Measurements from ENCODE around the gene SMCHD1. TPM values are rescaled to one million over a fixed set of nuclear protein-coding genes. Genes with fewer than 3 reads are reported as not detected.

Gene SMCHD1
- total and polyA plus RNA-seq, 4 donors, result 4.4 to 49.0 (median 25.4) TPM

DNA sequence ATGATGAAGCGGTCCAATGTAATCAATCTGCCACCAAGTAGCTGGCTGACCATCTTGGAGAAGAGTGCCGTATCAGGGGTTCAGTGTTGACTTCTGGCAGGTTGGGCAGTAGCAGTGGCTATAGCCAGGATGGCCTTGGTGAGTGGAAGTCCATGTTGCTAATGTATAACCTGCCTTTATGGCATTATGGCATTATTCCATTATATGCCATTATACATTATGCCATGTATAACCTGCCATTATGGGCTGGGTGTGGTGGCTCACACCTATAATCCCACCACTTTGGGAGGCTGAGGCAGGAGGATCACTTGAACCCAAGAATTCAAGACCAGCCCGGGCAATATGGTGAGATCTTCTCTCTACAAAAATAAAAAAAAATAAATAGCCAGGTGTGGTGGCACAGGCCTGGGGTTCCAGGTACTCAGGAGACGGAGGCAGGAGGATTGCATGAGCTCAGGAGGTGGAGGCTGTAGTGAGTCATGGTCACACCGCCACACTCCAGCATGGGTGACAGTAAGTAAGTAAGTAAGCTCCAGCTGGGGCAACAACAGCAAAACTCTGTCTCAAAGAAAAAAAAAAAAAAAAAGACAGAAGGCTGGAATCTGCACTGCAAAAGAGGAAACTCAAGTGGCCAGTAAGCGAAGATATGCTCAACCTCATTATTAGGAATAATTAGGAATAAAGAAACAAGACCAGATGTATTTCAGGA lies 166.8 kb downstream of the SMCHD1 start:
- Histone ChIP-seq H3K4me1 (ENCODE audit: control insufficient read depth in 4 of 4, insufficient read depth in 4 of 4, low read length in 3 of 4) (no peaks in the 10 kb centered on the region), H3K9me3 (ENCODE audit: control insufficient read depth in 4 of 4, low read length in 3 of 4) (peaks cover 0 to 4% (median 0%) of the 10 kb centered on the region in 4 donors), H3K4me3 (ENCODE audit: low read depth in 1 of 3, low read length in 3 of 3) (no peak overlapping the region), H3K9ac (ENCODE audit: low read depth in 1 of 2, low read length in 2 of 2) (no peak overlapping the region), H3K27ac (ENCODE audit: low read depth in 1 of 2, low read length in 2 of 2) (no peak overlapping the region), H3K36me3 (ENCODE audit: control insufficient read depth in 4 of 4, insufficient read depth in 3 of 4, low read depth in 1 of 4, low read length in 3 of 4) (no peaks in the 10 kb centered on the region), H3K27me3 (ENCODE audit: control insufficient read depth in 4 of 4, insufficient read depth in 4 of 4, low read length in 3 of 4) (no peaks in the 10 kb centered on the region)
- TF ChIP-seq, protein P1, sequence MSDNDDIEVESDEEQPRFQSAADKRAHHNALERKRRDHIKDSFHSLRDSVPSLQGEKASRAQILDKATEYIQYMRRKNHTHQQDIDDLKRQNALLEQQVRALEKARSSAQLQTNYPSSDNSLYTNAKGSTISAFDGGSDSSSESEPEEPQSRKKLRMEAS (IDR thresholded peaks at IDR 0.05), result no peak
- no peak for TF ChIP-seq GABPA (IDR thresholded peaks at IDR 0.05 in 1 of 2, conservative IDR thresholded peaks at IDR 0.05 in 1 of 2)
- TF ChIP-seq CTCF (IDR thresholded peaks at IDR 0.05; ENCODE audit: low read depth, low read length, missing input control), result no peak
- TF ChIP-seq ATF3 (IDR thresholded peaks at IDR 0.05), result no peak
- no peak for TF ChIP-seq FOXA2 (IDR thresholded peaks at IDR 0.05)
- no peak for TF ChIP-seq FOXA1 (IDR thresholded peaks at IDR 0.05)
- no peak for TF ChIP-seq JUND (IDR thresholded peaks at IDR 0.05)
- 96% methylated on average over 6 of the region's 6 CpGs for WGBS
- no peak for DNase-seq (ENCODE audit: low spot score)

DNA sequence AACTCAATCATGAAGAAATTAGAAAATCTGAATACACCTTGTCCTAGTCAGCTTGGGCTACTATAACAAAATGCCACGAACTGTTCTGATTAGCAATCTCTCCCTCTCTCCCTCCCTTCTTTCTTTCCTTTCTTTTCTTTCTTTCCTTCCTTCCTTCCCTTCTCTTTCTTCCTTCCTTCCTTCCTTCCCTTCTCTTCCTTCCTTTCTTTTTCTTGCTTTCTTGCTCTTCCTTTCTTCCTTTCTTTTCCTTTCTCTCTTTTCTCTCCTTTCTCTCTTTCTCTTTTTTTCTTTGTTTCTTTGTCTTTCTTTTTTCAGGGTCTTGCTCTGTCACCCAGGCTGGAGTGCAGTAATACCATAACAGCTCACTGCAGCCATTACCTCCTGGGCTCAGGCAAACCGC lies 167.7 kb downstream of the SMCHD1 start:
- Histone ChIP-seq H3K9me3 (ENCODE audit: control insufficient read depth in 4 of 4, low read length in 3 of 4) (peaks cover 0 to 4% (median 0%) of the 10 kb centered on the region in 4 donors), H3K27me3 (ENCODE audit: control insufficient read depth in 4 of 4, insufficient read depth in 4 of 4, low read length in 3 of 4) (no peaks in the 10 kb centered on the region), H3K4me1 (ENCODE audit: control insufficient read depth in 4 of 4, insufficient read depth in 4 of 4, low read length in 3 of 4) (no peaks in the 10 kb centered on the region), H3K27ac (ENCODE audit: low read depth in 1 of 2, low read length in 2 of 2) (no peak overlapping the region), H3K36me3 (ENCODE audit: control insufficient read depth in 4 of 4, insufficient read depth in 3 of 4, low read depth in 1 of 4, low read length in 3 of 4) (no peaks in the 10 kb centered on the region), H3K9ac (ENCODE audit: low read depth in 1 of 2, low read length in 2 of 2) (no peak overlapping the region), H3K4me3 (ENCODE audit: low read depth in 1 of 3, low read length in 3 of 3) (no peak overlapping the region)
- DNase-seq (ENCODE audit: low spot score), result no peak
- TF ChIP-seq FOXA1 (IDR thresholded peaks at IDR 0.05), result no peak
- TF ChIP-seq ATF3 (IDR thresholded peaks at IDR 0.05), result no peak
- no peak for TF ChIP-seq TAF1 (conservative IDR thresholded peaks at IDR 0.05)
- TF ChIP-seq, protein P1 (IDR thresholded peaks at IDR 0.05), result no peak
- TF ChIP-seq, protein P2, sequence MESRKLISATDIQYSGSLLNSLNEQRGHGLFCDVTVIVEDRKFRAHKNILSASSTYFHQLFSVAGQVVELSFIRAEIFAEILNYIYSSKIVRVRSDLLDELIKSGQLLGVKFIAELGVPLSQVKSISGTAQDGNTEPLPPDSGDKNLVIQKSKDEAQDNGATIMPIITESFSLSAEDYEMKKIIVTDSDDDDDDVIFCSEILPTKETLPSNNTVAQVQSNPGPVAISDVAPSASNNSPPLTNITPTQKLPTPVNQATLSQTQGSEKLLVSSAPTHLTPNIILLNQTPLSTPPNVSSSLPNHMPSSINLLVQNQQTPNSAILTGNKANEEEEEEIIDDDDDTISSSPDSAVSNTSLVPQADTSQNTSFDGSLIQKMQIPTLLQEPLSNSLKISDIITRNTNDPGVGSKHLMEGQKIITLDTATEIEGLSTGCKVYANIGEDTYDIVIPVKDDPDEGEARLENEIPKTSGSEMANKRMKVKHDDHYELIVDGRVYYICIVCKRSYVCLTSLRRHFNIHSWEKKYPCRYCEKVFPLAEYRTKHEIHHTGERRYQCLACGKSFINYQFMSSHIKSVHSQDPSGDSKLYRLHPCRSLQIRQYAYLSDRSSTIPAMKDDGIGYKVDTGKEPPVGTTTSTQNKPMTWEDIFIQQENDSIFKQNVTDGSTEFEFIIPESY (IDR thresholded peaks at IDR 0.05), result no peak
- WGBS, result 76% methylated on average over 2 of the region's 2 CpGs

DNA sequence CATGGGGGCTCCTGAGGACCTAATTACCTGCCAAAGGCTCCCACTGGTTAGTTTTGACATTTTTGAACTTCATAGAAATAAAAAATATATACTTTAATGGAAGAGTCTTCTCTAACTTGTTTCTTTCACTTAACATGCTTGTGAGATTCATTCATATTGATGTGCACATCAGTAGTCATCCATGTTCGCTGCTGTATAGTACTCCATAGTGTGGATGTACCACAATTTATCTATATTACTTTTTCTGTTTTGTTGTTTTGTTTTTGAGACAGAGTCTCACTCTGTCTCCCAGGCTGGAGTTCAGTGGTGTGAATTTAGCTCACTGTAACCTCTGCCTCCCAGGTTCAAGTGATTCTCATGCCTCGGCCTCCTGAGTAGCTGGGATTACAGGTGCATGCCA lies 168.4 kb downstream of the SMCHD1 start:
- 96% methylated on average over 2 of the region's 2 CpGs for WGBS
- Histone ChIP-seq H3K9me3 (ENCODE audit: control insufficient read depth in 4 of 4, low read length in 3 of 4) (peaks cover 0 to 1% (median 0%) of the 10 kb centered on the region in 4 donors), H3K27ac (ENCODE audit: low read depth in 1 of 2, low read length in 2 of 2) (no peak overlapping the region), H3K36me3 (ENCODE audit: control insufficient read depth in 4 of 4, insufficient read depth in 3 of 4, low read depth in 1 of 4, low read length in 3 of 4) (no peaks in the 10 kb centered on the region), H3K27me3 (ENCODE audit: control insufficient read depth in 4 of 4, insufficient read depth in 4 of 4, low read length in 3 of 4) (no peaks in the 10 kb centered on the region), H3K9ac (ENCODE audit: low read depth in 1 of 2, low read length in 2 of 2) (no peak overlapping the region), H3K4me1 (ENCODE audit: control insufficient read depth in 4 of 4, insufficient read depth in 4 of 4, low read length in 3 of 4) (no peaks in the 10 kb centered on the region), H3K4me3 (ENCODE audit: low read depth in 1 of 3, low read length in 3 of 3) (no peak overlapping the region)
- DNase-seq (ENCODE audit: low spot score), result no peak
- TF ChIP-seq REST (IDR thresholded peaks at IDR 0.05), result no peak
- TF ChIP-seq, protein P1 (IDR thresholded peaks at IDR 0.05), result no peak
- TF ChIP-seq CTCF (IDR thresholded peaks at IDR 0.05; ENCODE audit: low read depth, low read length, missing input control), result no peak
- TF ChIP-seq, protein P2 (IDR thresholded peaks at IDR 0.05), result no peak

Data from liver (tissue), 9 donors.